Measurements from ENCODE around the gene ABCG4. TPM values are rescaled to one million over a fixed set of nuclear protein-coding genes. Genes with fewer than 3 reads are reported as not detected.
"Not testable (repeated sequence)": the region's sequence is repeated elsewhere in the genome, so short reads cannot be mapped to it uniquely, and the experiment has no call there.

Gene ABCG4
- total and polyA plus RNA-seq, 2 donors = 0.18 to 0.95 TPM

- Histone ChIP-seq H3K4me1 (ENCODE audit: insufficient read depth) (no peaks in the 10 kb centered on the region), H3K27ac (ENCODE audit: low read depth) (no peak overlapping the region), H3K36me3 (ENCODE audit: insufficient read depth) (no peaks in the 10 kb centered on the region), H3K4me3 (ENCODE audit: low read depth, low read length) (no peak overlapping the region)
- no peak for DNase-seq (ENCODE audit: extremely low spot score)
- WGBS = 85% methylated on average over 4 of the region's 4 CpGs
Observed at GRCh38 chr11:119152604-119153003, 3.8 kb downstream of the ABCG4 start.

GRCh38 chr11:119153049-119153818, 4.4 kb downstream of the ABCG4 start:
- Histone ChIP-seq H3K4me1 (ENCODE audit: insufficient read depth) (no peaks in the 10 kb centered on the region), H3K4me3 (ENCODE audit: low read depth, low read length) (no peak overlapping the region), H3K36me3 (ENCODE audit: insufficient read depth) (no peaks in the 10 kb centered on the region), H3K27ac (ENCODE audit: low read depth) (no peak overlapping the region)
- 84% methylated on average over 9 of the region's 9 CpGs for WGBS
- DNase-seq (ENCODE audit: extremely low spot score) = no peak

GRCh38 chr11:119154178-119154577, 5.3 kb downstream of the ABCG4 start:
- H3K27ac ChIP-seq (ENCODE audit: low read depth) = no peak overlapping the region
- no peak overlapping the region for H3K4me3 ChIP-seq (ENCODE audit: low read depth, low read length)
- no peak for DNase-seq (ENCODE audit: extremely low spot score)
- no peaks in the 10 kb centered on the region for H3K36me3 ChIP-seq (ENCODE audit: insufficient read depth)
- H3K4me1 ChIP-seq (ENCODE audit: insufficient read depth) = no peaks in the 10 kb centered on the region
- WGBS = 87% methylated on average over 6 of the region's 6 CpGs

GRCh38 chr11:119155733-119156492, 7.1 kb downstream of the ABCG4 start:
- Histone ChIP-seq H3K4me3 (ENCODE audit: low read depth, low read length) (no peak overlapping the region), H3K36me3 (ENCODE audit: insufficient read depth) (no peaks in the 10 kb centered on the region), H3K27ac (ENCODE audit: low read depth) (no peak overlapping the region), H3K4me1 (ENCODE audit: insufficient read depth) (no peaks in the 10 kb centered on the region)
- 47% methylated on average over 8 of the region's 8 CpGs for WGBS
- DNase-seq (ENCODE audit: extremely low spot score) = no peak

GRCh38 chr11:119156496-119156895, 7.6 kb downstream of the ABCG4 start:
- WGBS = 86% methylated on average over 10 of the region's 10 CpGs
- no peak for DNase-seq (ENCODE audit: extremely low spot score)
- Histone ChIP-seq H3K4me3 (ENCODE audit: low read depth, low read length) (no peak overlapping the region), H3K36me3 (ENCODE audit: insufficient read depth) (no peaks in the 10 kb centered on the region), H3K27ac (ENCODE audit: low read depth) (no peak overlapping the region), H3K4me1 (ENCODE audit: insufficient read depth) (no peaks in the 10 kb centered on the region)

- no peak overlapping the region for H3K4me3 ChIP-seq (ENCODE audit: low read depth, low read length)
- 56% methylated on average over 3 of the region's 3 CpGs for WGBS
- no peaks in the 10 kb centered on the region for H3K36me3 ChIP-seq (ENCODE audit: insufficient read depth)
- H3K4me1 ChIP-seq (ENCODE audit: insufficient read depth) = no peaks in the 10 kb centered on the region
- H3K27ac ChIP-seq (ENCODE audit: low read depth) = no peak overlapping the region
- no peak for DNase-seq (ENCODE audit: extremely low spot score)
Observed at GRCh38 chr11:119157063-119157462, 8.2 kb downstream of the ABCG4 start.

- H3K36me3 ChIP-seq (ENCODE audit: insufficient read depth) = no peaks in the 10 kb centered on the region
- H3K4me1 ChIP-seq (ENCODE audit: insufficient read depth) = no peaks in the 10 kb centered on the region
- DNase-seq (ENCODE audit: extremely low spot score) = no peak
- no peak overlapping the region for H3K27ac ChIP-seq (ENCODE audit: low read depth)
- 93% methylated on average over 13 of the region's 13 CpGs for whole genome bisulfite sequencing
- no peak overlapping the region for H3K4me3 ChIP-seq (ENCODE audit: low read depth, low read length)
Observed at GRCh38 chr11:119158467-119158866, 9.6 kb downstream of the ABCG4 start.

- H3K27ac ChIP-seq (ENCODE audit: low read depth) = no peak overlapping the region
- no peak for DNase-seq (ENCODE audit: extremely low spot score)
- no peaks in the 10 kb centered on the region for H3K4me1 ChIP-seq (ENCODE audit: insufficient read depth)
- no peak overlapping the region for H3K4me3 ChIP-seq (ENCODE audit: low read depth, low read length)
- H3K36me3 ChIP-seq (ENCODE audit: insufficient read depth) = no peaks in the 10 kb centered on the region
- WGBS = 94% methylated on average over 9 of the region's 9 CpGs
Observed at GRCh38 chr11:119160151-119160550, 11.3 kb downstream of the ABCG4 start.

- Histone ChIP-seq H3K36me3 (ENCODE audit: insufficient read depth) (no peaks in the 10 kb centered on the region), H3K27ac (ENCODE audit: low read depth) (no peak overlapping the region), H3K4me3 (ENCODE audit: low read depth, low read length) (no peak overlapping the region), H3K4me1 (ENCODE audit: insufficient read depth) (no peaks in the 10 kb centered on the region)
- DNase-seq (ENCODE audit: extremely low spot score) = no peak
- WGBS = 77% methylated on average over 8 of the region's 8 CpGs
Observed at GRCh38 chr11:119161871-119162270, 13.0 kb downstream of the ABCG4 start.

- Histone ChIP-seq H3K4me1 (ENCODE audit: insufficient read depth) (no peaks in the 10 kb centered on the region), H3K36me3 (ENCODE audit: insufficient read depth) (no peaks in the 10 kb centered on the region), H3K4me3 (ENCODE audit: low read depth, low read length) (no peak overlapping the region), H3K27ac (ENCODE audit: low read depth) (no peak overlapping the region)
- DNase-seq (ENCODE audit: extremely low spot score) = no peak
- WGBS = 74% methylated on average over 8 of the region's 8 CpGs
Observed at GRCh38 chr11:119166368-119167076, 17.7 kb downstream of the ABCG4 start.

GRCh38 chr11:119167077-119167458, 18.2 kb downstream of the ABCG4 start:
- H3K27ac ChIP-seq (ENCODE audit: low read depth); H3K36me3 ChIP-seq (ENCODE audit: insufficient read depth); H3K4me3 ChIP-seq (ENCODE audit: low read depth, low read length); H3K4me1 ChIP-seq (ENCODE audit: insufficient read depth); DNase-seq (ENCODE audit: extremely low spot score): not testable (repeated sequence)
- 85% methylated on average over 10 of the region's 10 CpGs for WGBS

GRCh38 chr11:119167933-119168332, 19.1 kb downstream of the ABCG4 start:
- WGBS = 58% methylated on average over 6 of the region's 6 CpGs
- Histone ChIP-seq H3K36me3 (ENCODE audit: insufficient read depth) (no peaks in the 10 kb centered on the region), H3K4me1 (ENCODE audit: insufficient read depth) (no peaks in the 10 kb centered on the region), H3K27ac (ENCODE audit: low read depth) (no peak overlapping the region), H3K4me3 (ENCODE audit: low read depth, low read length) (no peak overlapping the region)
- DNase-seq (ENCODE audit: extremely low spot score) = no peak

- Histone ChIP-seq H3K4me1 (ENCODE audit: insufficient read depth) (no peaks in the 10 kb centered on the region), H3K36me3 (ENCODE audit: insufficient read depth) (no peaks in the 10 kb centered on the region), H3K27ac (ENCODE audit: low read depth) (peak within 1 kb of the TSS; percentile 87), H3K4me3 (ENCODE audit: low read depth, low read length) (peak within 1 kb of the TSS; percentile 79)
- 4% methylated on average over 63 of the region's 63 CpGs for WGBS
- peak; percentile 62 for DNase-seq (ENCODE audit: extremely low spot score)
Observed at GRCh38 chr11:119168471-119169281, 19.8 kb downstream of the ABCG4 start, which contains the start of gene NLRX1. NLRX1 (plus strand) TSS chr11:119168725; CDS start chr11:119171404, 2,679 bp downstream.

All from urinary bladder (tissue), 4 donors.